Activated CD4-positive, alpha-beta T cell treated with anti-CD3 and anti-CD28 coated beads, Interleukin-2, amount 50 U/mL, for 16 hours (primary cell): Measurements from ENCODE around the gene FTMT.
"Not testable (repeated sequence)": the region's sequence is repeated elsewhere in the genome, so short reads cannot be mapped to it uniquely, and the experiment has no call there.

Experiments used
- DNase-seq: peaks from one replicate; pipeline ENCODE4 v3.0.0-alpha.2; 2020

The FTMT gene

DNA sequence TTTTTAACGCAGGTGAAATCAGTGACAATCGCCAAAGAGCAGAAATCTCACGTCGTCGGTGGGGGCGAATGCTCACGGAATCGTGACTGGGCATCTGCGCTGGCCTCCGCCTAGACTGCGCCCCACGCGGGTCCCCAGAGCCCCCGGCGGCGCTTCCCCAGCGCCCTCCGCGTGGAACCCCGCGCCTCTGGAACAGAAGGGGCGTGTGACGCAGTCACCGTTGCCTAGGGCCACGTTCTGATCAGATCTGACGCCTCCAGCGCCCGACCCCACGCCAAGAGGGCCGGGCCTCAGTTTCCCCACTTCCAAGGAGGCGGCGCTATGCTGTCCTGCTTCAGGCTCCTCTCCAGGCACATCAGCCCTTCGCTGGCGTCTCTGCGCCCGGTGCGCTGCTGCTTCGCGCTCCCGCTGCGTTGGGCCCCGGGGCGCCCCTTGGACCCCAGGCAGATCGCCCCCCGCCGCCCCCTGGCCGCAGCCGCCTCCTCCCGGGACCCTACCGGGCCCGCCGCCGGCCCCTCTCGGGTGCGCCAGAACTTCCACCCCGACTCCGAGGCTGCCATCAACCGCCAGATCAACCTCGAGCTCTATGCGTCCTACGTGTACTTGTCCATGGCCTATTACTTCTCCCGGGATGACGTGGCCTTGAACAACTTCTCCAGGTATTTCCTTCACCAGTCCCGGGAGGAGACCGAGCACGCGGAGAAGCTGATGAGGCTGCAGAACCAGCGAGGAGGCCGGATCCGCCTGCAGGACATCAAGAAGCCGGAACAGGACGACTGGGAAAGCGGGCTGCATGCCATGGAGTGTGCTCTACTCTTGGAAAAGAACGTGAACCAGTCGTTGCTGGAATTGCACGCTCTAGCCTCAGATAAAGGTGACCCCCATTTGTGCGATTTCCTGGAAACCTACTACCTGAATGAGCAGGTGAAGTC, at the start of gene FTMT:
Gene FTMT, plus strand, starts transcription at position 240 of the 932 bp plus-strand sequence. Its CDS starts 82 bp downstream, at position 322.
- no peak for DNase-seq

DNA sequence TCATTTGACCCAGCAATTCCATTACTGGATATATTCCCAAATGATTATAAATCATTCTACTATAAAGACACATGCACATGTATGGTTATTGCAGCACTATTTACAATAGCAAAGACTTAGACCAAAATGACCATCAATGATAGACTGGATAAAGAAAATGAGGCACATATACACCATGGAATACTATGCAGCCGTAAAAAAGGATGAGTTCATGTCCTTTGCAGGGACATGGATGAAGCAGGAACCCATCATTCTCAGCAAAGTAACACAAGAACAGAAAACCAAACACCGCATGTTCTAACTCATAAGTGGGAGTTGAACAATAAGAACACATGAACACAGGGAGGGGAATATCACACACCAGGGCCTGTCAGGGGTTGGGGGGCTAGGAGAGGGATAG, 46.4 kb upstream of the FTMT start:
- DNase-seq = not testable (repeated sequence)

DNA sequence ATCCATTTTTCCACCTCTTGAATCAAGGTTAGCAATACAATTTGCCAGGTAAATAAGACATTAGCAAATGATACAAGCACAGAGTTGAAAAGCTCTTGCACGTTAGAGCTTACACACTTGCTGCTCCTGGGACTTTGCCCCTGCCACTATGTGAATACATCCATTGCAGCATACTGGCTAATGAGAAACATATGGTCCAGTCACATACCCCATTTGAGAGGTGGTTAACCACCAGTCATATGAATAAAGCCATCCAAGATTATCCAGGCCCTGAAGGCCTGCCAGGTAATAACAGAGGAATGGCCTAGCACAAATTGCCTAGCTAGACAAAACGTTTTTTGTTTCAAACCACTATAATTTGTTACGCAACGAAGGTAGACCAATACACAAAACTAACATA, 45.8 kb upstream of the FTMT start:
- DNase-seq = no peak

DNA sequence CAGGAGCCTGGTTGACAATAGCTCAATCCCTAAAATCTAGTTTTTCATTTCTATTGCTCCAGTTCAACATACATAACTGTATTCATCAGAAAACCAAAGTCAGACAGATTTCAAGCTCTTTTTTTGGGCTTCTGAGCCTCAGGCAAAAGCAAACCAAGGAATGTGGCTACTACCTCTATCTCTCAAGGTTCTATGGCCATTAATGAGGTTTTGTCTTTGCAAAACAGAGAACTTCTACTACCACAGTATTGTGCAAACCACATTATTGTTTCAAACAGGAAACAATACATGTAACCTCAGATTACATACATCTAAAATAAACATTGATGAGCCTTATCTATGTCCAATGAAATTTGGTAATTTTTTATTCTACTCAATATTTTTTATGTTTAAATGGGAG, 35.5 kb upstream of the FTMT start:
- DNase-seq = no peak

DNA sequence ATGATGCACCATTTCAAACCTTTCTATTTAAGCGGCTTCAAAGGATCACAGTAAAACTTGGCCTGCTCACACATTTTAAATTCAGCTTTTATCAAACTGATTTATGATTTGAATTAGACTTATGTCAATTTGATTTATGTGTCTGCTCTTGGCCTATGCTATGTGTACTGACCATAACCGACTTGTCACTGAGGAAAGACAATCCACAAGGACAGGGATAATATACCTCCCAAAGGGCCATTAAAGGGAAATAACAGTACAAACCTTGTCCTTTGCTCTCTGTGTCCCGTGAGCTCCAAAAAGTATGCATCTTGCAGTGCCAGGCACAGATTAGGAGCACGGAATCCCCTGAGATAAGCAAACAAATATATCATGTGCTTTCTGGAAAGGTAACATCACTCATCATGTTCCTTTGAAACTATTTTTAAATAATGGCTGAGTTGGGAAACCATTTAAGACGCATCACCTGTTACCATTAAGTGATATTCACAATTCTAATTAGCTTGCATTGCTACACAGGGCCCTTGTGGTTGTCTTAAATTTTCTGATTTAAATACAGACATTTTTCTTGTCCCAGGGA, 31.9 kb upstream of the FTMT start:
- DNase-seq = no peak

DNA sequence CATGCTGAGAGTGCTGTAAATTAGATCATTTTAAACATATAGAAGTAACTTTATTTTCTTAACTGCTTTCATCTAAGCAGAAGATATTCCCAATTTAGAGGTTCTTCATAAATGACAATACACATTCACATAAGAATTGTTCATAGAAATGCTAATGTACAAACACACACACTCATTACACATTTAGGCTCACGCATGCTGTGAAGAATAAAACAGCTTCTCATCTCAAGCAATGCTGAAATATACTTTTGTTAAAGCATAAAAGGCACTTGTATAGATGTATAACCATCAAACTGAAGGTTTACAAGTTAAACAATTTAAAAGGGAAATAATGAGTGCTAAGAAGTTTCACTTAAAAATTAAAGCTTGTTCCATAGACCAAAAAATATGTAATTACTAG, 18.1 kb upstream of the FTMT start:
- DNase-seq = no peak

DNA sequence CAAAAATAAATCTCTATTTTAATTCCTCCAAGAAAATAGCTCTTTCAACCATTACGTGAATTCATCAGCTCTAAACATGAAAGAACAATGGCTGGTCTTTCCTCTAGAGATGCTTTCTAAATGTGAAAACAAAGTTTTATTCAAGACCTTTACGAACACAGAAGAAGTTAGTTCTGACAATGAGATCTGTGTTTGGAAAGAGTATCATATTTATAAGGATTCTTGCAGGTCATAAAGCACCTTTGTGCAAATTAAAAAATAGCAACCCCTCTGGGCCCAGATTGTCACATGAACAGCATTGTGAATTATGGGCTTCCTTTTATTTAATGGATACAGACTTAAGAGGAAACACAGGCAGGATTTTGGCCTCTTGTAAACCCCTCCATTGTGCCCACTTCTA, 17.7 kb upstream of the FTMT start:
- no peak for DNase-seq

DNA sequence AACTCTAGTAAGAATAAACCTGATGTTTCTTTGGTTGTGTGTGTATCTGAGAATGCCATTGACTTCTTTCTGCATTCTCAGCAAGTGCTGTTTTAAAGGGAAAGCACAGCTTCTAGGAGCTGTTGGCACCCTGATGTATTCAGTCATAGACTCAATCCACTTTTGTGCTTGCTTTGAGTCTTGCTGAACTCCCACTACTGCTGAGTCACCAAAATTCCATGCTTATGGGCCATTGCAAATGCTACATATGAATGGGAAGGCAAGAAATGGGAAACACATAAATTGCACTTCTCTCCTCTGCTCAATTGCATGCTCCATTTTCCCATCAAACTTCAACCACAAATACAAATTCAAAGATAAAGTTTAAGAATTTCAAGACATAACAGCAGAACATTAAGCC, 9.8 kb upstream of the FTMT start:
- no peak for DNase-seq

DNA sequence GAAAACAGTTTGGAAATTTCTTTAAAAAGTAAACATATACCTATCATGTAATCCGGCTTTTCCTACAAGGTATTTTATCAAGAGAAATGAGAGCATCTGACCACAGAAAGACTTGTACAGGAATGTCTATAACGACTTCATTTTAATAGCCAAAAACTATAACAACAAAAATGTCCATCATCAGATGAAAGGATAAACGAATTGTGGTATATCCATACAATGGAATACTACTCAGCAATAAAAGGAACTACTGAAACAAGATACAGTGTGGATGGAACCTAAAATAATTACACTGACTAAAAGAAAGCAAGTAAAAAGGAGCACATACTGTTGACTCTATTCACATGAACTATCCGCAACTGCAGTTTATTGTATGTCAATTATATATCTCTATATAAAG, 1.4 kb upstream of the FTMT start:
- DNase-seq = no peak

DNA sequence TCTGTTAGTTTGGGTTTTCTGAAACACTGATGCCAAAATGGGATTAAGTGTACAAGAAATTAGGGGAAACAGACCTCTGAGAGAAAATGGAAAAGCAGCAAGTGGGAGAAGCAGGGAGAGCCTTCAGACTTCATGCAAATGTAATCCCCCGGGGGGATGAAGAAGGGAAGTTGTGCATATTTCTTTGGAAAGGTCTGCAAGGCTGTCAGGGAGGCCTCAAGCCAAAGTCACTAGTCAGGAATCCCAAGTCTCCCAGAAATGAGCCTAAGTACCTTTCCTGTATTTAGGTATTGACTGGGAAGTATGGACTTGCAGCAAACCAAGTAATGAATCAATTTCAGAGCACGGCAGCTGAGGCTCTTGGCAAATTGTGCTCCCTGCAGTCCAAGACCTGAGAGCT, 2.2 kb downstream of the FTMT start:
- no peak for DNase-seq

DNA sequence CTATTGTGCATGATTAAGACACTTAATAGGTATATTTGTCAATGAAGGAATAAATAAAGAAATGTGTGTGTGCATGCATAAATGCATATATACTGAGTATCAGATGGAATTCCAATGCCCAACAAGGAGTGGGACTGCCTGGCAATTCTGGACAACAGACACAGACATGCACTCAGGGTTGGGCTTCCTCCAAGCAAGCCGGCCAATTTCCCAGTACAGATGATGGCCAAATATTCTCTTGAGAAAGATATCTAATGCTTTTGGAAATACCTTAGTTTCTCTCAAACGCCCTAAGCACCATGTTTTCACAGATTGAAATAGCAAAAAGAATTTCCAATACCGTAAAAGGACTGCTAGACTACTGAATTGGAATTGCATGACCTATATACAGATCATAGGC, 11.1 kb downstream of the FTMT start:
- DNase-seq = no peak

DNA sequence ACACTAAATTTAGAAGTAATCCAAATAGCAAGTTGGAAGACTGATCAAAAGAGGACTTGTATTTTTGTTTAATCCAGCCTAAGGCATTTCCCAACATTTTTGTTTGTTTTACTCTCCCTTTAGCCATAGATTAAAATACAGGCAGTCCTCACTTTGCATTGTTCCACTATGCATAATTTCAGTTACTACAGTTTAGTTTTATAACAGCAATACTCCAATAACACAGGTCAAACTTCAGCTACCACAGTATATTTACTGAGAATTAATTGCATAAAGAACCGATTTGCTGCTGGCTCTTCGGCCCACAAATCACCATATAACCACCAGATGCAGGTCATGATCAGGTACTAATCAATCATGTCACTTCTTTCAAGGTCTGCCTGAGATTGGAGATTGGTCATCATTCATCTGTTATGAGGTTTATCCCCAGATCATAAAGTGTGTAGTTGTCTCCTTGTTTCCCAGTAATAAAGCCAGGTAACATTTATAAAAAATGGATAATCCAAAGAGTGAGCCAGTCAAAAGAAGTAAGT, 12.1 kb downstream of the FTMT start:
- DNase-seq = no peak

DNA sequence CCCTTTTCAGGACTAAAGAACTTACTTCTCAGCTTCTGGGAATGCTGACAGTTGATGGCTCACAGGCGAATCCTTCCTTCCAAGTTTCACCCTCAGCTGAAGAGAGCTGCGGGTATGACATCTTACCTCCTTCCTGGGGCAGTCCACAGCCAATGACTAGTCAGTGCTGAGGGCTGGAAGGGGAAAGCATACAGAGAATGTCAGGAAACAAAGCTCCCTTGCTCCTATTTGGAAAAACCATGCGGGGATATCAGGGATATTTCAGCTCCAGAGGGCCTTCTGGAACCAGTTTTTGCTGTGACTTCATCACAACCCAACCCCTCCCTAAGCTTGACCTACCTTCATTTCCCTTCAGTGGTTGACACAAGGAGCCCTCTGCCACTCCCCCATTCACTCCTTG, 15.7 kb downstream of the FTMT start:
- no peak for DNase-seq

DNA sequence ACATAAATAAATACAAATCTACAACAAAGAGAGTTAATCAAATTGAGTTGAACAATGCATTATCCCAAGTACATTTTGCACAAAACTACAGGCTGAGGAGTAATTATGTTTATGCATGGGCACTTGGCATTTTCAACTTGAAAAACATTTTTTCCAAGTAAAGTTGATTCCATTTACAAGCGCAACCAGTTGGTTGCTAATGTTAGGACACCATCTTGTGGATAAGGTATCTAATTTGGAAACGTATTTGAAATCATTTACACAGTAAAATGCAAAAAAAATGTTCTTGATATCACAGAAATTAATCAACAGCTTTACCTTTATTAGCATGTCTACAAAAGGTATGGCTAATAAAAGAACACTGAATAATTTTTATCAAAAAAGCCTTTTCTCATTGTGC, 18.8 kb downstream of the FTMT start:
- DNase-seq = no peak

DNA sequence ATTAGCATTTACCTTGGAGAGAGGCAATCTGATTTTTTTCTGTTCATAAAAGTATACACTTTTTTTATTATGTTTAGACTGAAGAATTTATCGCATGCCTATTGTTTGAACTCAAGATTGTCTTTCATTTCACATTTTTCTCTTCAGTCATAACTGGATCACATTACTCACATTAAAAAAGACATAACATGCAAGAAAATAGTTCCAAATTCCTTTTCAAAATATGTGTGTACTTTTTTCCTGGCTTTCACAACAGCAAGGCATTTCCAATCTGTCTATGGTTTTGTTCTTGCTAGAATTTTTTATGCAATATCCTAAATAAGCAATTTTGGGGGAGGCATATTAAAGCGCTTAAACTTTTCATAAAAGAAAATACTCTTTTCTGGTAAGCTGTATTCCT, 21.2 kb downstream of the FTMT start:
- DNase-seq = no peak

DNA sequence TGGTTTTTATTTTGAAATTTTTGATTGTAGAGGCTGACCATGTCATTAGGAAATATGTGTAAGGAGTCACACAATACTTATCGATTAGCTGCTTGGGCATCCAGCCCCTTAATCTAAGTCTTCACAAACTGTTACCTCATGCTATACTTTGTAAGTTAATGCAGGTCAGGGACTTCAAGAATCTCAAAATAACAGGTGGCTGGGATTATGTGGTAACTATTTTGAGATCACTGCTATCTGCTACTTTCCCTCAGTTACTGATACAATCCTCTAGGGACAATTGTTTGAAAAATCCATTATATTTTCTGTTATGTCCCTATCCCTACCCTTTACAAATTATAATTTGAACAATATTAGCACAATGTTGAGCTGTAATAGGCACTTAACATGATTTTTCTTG, 21.7 kb downstream of the FTMT start:
- no peak for DNase-seq

DNA sequence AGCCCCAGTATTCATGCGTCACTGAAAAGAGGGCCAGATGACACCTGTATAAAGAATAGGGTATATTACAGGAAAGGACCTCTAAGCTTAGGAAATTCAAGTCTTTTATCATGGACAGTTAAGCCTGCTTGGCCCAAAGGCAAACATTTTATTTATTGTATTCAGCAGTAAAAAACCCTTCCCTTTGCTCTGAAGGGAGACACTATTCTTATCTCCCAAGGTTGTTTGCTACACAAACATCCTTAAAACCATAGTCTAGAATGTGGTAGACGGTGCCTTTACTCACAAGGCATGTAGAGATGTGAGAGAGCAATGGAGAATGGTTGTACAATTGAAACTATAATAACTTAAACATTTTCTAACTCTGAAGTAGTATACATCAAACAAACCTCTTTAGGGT, 33.9 kb downstream of the FTMT start:
- no peak for DNase-seq

DNA sequence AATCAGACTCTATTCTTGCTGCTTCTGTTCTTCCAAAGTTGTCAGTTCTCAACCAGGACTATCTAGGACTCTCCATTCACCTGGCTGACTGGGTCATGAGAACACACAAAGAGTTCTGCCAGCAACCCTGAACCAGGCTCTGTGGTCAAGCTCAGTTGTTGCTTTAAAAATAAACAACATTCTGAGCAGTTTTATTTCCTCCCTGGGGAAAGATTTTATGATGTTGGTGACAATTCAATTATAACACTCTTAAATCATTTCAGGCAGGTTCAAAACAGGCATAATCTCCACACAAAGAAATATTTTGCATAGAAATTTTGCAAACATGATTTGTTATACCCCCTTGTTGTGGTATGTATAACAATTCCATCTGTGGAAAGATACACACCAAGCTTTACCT, 36.0 kb downstream of the FTMT start:
- no peak for DNase-seq

DNA sequence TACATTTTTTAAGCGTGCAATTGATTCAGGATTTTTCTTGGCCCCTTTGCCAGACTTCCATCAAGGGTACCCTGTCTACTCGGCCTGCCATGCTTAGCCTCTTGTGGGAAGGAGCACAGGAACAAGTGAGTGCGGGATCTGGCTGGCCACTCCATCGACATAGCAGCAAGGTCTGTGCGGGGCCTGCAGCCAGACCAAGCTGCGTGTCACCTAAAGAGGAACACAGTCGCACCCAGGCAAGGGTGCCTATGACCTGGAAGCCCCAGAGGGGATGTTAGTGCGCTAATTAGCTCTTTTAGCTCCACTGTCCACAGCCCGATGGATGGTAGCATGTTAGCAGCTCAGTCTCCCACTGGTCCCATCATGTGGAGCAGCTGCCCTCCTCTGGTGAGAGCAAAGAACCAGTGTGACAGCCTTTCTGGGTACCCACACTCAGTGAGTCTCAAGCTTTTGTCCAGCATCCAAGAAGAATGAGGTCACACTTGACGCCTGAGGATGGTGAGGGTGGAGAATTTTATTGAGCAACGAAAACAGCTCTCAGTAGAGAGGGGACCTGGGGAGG, 38.7 kb downstream of the FTMT start:
- no peak for DNase-seq

DNA sequence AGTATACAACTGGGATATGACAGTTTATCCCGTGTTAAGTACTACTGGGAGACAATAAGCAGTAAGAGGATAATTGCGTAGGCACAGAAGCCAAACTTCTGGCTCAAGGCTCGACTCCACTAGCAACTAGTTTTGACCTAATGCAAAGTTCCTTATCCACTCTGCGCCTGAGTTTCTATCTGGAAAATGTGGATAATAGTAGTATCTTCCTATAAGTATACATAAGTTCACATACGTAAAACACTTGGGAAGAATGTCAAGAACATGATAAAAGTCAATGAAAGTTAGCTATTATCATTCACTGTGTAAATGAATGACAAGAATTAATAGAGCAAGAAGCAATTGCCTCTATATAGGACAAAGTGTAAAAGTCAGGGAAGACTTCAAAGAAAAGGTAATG, 45.7 kb downstream of the FTMT start:
- DNase-seq = no peak

DNA sequence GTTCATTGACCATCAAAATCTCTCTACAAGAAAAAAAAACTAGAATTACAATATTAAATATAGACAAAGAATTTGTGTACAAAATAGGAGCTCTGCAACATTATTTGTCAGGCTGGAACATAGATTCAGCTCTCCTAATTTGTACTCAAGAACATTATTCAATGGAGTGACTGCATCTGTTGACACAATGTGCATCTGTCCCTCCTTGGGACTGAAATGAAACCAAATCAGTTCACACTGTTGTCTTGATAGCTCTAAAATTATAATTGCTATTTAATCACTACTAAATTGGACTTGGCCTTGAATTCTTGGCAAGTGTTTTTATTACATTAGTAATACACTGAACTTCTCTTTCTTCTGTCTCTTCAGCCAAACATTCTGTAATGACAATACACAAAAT, 47.7 kb downstream of the FTMT start:
- no peak for DNase-seq
